ENCODE data around the gene NUDT6.

DNA sequence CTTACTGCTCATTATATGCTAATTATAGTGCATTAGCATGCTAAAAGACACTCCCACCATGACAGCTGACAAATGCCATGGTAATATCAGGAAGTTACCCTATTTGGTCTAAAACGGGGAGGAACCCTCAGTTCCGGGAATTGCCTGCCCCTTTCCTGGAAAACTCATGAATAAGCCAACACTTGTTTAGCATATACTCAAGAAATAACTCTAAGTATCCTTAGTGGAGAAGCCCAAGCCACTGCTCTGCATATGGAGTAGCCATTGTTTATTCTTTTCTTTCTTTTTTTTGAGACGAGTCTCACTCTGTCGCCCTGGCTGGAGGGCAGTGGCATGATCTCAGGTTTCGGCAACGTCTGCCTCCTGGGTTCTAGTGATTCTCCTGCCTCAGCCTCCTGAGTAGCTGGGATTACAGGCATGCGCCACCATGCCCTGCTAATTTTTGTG, 15.5 kb downstream of the NUDT6 start:
- TF ChIP-seq CTCF (IDR thresholded peaks at IDR 0.05) (no peak), POLR2A (IDR thresholded peaks at IDR 0.05) (no peak)
